SH-SY5Y (cell line): ENCODE data around the gene HMCN2.

Experiments
- GATA2 ChIP-seq: IDR thresholded peaks from 2 replicates; pipeline ENCODE4 v1.6.1; 2011; ENCODE audit warnings: mild to moderate bottlenecking, low read depth, low read length
- GATA3 ChIP-seq: IDR thresholded peaks from 2 replicates; pipeline ENCODE4 v1.6.1; 2011; ENCODE audit warnings: low read depth, mild to moderate bottlenecking, low read length, moderate library complexity

The HMCN2 gene

GRCh38 chr9:130301483-130302286 is 36.1 kb downstream of the HMCN2 start:
- TF ChIP-seq GATA3 (no peak), GATA2 (no peak)

DNA sequence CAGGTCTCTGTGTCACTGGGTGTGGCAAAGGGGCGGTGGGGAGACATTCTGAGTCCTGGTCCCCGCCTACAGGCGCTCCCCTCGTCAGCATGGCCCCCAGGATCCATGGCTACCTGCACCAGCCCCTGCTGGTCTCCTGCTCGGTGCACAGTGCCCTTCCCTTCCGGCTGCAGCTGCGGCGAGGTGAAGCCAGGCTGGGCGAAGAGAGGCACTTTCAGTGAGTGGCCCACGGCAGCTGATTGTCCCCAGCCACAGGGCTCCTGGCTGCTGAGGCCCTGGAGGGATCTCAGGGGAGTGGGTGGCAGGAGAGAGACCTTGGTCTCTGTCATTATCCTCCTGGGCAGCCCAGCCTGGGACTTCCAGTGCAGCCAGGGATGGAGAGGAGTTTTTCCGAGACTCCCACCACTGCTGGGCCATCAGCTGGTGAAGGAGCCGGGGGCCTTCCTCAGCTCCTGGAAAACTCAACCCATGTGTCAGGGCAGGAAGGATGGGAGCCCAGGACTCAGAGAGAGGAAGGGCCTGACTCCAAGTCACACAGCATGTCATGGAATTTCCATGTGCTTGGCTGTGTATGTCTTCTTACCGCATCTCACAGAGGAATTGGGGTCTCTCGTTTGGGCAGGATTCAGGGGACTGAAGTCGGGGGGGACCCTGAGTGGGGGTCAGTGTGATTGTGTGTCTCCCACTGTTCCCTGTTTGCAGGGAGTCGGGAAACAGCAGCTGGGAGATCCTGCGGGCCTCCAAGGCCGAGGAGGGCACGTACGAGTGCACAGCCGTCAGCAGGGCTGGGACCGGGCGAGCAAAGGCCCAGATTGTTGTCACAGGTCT is 37.4 kb downstream of the HMCN2 start:
- TF ChIP-seq GATA3 (no peak), GATA2 (no peak)

GRCh38 chr9:130303613-130304055 is 38.1 kb downstream of the HMCN2 start:
- TF ChIP-seq GATA2: no peak
- TF ChIP-seq GATA3: no peak

- TF ChIP-seq GATA2 (no peak), GATA3 (no peak)
Measured at GRCh38 chr9:130304116-130304515, 38.6 kb downstream of the HMCN2 start.

GRCh38 chr9:130304643-130305042 is 39.1 kb downstream of the HMCN2 start:
- no peak for TF ChIP-seq GATA2

- TF ChIP-seq GATA2 (no peak), GATA3 (no peak)
Measured at GRCh38 chr9:130305381-130305780, 39.8 kb downstream of the HMCN2 start.

GRCh38 chr9:130306823-130307666 is 41.5 kb downstream of the HMCN2 start:
- TF ChIP-seq GATA2 (no peak), GATA3 (no peak)

- TF ChIP-seq GATA2: no peak
- no peak for TF ChIP-seq GATA3
Measured at GRCh38 chr9:130307667-130307943, 42.0 kb downstream of the HMCN2 start.

- TF ChIP-seq GATA3 (no peak), GATA2 (no peak)
Measured at GRCh38 chr9:130308081-130308571, 42.6 kb downstream of the HMCN2 start.

DNA sequence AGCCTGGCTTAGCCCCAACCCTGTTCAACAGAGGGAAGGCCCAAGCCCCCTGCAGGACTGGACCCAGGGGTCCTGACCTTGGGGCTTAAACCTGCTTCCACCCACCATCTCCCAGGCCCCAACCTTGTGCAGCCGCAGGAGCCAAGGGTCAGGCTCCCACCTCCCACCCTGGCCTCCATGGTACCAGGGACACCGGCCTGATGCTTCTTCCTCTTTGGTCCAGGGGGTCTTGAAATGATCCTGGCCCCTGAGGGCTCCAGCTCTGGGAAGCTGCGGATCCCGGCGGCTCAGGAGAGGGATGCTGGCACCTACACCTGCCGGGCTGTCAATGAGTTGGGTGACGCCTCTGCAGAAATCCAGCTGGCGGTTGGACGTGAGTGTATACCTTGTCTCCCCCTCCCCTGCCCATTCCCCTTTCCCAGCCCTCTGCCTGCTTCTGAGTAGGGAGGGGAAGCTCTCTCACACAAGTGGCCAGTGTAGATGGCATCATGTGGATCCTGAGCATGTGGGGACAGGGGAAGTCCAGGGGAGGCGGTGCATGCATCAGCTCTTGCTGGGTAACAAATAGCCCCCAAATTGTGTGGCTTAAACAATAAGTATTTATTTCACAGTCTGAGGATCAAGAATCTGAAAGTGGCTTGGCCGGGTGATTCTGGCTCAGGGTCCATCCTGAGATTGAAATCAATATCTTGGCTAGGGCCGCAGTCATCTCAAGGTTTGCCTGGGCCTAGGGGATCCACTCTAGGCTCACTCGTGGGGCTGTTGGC is 44.3 kb downstream of the HMCN2 start:
- no peak for TF ChIP-seq GATA2
- TF ChIP-seq GATA3: no peak

DNA sequence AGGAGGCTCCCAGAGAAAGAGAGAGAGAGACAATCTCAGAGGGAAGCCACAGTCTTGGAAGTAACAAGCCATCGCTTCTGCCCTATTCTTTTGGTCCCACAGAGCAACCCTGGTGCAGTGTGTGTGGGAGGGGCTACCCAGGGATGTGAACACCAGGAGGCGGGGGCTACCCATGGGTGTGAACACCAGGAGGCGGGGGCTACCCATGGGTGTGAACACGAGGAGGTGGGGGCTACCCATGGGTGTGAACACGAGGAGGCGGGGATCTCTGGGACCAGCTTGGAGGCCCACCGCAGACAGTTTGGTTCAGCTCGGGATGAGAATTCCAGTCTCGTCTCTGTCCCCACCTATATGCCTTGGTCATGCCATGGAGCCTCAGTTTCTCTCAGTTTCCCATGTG is 44.9 kb downstream of the HMCN2 start:
- TF ChIP-seq GATA2 (no peak), GATA3 (no peak)

- TF ChIP-seq GATA2 (no peak), GATA3 (no peak)
Measured at GRCh38 chr9:130311003-130311402, 45.4 kb downstream of the HMCN2 start.

- no peak for TF ChIP-seq GATA3
- no peak for TF ChIP-seq GATA2
Measured at GRCh38 chr9:130311408-130312140, 46.0 kb downstream of the HMCN2 start.

GRCh38 chr9:130313103-130313858 is 47.7 kb downstream of the HMCN2 start:
- TF ChIP-seq GATA3 (no peak), GATA2 (no peak)
